Stimulated activated CD4-positive, alpha-beta T cell treated with anti-CD3 and anti-CD28 coated beads, Interleukin-1b, Interleukin-23, amount 100 ng/mL, for 1 hour (primary cell): Measurements from ENCODE around the gene OR6M1.

ENCODE experiments used
- DNase-seq, 2 donors: peaks; one replicate each; pipeline ENCODE4 v3.0.0-alpha.2; 2020; ENCODE audit warnings: low read depth in 2 of 2

Gene OR6M1

DNA sequence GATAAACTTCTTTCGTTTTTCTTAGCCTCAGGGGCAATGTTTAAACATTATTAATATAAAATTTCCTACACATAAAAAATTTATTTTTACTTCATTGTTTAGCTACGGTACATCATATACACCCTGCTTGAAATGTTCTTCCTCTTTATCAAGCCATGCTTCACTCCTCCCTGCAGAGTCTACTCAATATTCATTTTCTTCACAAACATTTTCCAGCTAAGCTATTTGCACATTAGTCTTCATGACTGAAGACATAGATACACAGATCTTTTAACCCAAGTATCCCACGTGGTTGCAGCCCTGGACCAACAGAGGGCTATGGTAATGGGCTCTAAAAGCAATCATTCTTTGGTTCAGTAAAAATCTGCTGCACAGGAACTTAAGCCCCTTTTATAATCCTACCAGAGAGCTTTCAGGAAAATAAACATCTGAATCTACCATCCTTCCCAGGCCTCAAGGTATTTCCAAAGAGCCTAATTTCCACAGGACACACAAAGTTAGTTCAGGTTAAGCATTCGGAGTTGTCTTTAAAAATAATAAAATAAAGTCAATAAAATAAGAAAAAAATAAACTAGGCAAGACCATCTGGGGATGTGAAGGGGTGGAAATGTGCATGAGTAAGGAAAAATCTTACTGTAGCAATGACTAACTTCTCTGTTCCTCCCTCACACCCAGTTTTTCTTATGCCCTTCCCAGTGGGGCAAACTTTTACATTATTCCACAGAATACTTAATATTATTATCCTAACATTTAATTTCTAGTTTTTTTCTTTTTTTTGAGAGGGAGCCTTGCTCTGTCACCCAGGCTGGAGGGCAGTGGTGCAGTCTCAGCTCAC is 30.2 kb downstream of the OR6M1 start:
- DNase-seq, result no peak

- DNase-seq, result no peak
These were observed 30.9 kb downstream of the OR6M1 start for GRCh38 chr11:123775289-123775688.

- no peak for DNase-seq
These were observed 32.2 kb downstream of the OR6M1 start for GRCh38 chr11:123773959-123774358.

GRCh38 chr11:123773026-123773425 is 33.1 kb downstream of the OR6M1 start:
- DNase-seq, result no peak

GRCh38 chr11:123771664-123772063 is 34.5 kb downstream of the OR6M1 start:
- no peak for DNase-seq

DNA sequence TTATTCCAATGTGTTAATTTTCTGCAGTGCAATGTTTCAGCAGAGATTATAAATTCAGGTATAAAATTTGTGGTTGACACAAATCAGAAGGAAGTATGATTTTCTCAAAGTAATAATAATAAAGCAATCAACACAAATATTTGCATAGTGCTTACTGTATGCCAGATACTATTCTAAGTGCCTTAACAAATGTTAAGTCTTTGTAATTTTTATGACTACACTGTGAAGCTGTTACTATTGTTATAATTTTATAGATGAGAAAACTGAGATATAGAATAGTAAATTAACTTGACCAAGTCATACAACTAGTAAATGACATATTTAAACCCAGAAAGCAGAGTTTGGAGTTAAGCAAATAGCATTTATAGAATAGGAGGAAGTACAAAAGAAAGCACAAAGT is 35.4 kb downstream of the OR6M1 start:
- no peak for DNase-seq

DNA sequence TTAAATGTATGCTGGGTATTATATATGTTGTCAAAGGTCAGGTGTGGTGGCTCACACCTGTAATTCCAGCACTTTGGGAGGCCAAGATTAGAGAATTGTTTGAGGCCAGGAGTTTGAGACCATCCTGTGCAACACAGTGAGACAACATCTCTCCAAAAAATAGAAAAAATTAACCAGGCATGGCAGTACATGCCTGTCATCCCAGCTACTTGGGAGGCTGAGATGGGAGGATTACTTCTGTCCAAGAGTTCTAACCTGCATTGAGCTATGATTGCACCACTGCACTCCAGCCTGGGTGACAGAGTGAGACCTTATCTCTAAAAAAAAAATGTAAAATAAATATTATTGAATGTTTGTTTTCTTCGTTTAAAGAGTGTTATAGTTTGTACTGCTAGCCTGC is 40.5 kb downstream of the OR6M1 start:
- DNase-seq, result no peak

DNA sequence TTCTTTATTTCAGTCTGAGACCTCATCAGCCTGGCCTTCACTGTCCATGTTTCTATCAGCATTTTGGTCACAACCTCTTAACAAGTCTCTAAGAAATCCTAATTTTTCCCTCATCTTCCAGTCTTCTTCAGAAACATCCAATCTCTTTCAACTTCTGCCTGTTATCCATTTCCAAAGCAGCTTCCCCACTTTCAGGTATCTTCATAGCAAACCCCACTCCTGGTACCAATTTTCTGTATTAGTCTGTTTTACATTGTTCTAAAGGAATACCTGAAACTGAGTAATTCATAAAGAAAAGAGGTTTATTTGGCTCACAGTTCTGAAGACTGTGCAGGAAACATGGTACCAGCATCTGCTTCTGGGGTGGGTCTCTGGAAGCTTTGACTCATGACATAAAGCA is 43.7 kb downstream of the OR6M1 start:
- DNase-seq, result no peak

DNA sequence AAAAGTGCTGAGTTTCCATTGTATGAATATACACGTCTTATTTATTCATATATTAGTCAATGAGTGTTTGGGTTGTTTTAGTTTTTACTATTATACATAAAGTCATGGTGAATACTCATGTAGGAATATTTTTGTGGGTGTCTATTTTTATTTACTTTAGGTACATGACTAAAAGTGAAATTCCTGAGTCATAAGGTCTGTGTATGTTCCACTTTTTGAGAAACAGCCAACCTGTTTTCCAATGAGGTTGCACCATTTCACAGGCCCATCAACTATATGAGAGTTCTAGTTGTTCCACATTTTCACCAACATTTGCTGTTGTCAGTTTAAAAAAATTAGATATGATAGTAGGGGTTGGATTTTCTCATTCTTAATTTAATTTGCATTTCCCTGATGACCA is 45.3 kb downstream of the OR6M1 start:
- DNase-seq, result no peak

DNA sequence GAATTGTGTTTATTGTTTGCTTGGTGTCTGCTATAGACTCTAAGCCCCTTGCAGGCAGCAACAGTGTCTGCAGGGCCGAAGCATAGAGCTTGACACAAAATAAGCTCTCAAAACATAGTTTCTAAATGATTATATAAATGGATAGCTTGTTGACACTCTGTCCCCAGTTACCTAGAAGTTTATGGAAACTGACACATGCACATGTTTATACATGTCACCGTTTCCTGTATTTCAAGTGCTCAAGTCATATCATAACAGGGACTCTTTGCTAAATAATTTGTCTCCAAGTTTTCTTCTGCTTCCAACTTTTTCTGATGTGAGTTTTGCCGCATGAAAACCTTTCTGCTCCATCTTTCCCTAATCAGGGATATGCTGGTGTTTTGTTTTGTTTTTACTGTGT is 48.2 kb downstream of the OR6M1 start:
- no peak for DNase-seq

GRCh38 chr11:123755813-123756212 is 50.3 kb downstream of the OR6M1 start:
- DNase-seq, result no peak
